PC-9 (cell line): ENCODE data around the gene ADGRL3.

Source experiments
- EZH2 ChIP-seq: fragments of 200-600 bp; sonication (generic); IDR thresholded peaks from 2 replicates; pipeline ENCODE4 v1.8.0; 2017; ENCODE audit warnings: antibody characterized with exemption, low read depth
- TF ChIP-seq, protein P1 (sequence below): fragments of 200-600 bp; sonication (generic); conservative IDR thresholded peaks from 2 replicates; pipeline ENCODE4 v1.6.1; 2017; ENCODE audit warnings: mixed run types, antibody characterized with exemption, mild to moderate bottlenecking, moderate library complexity

DNA sequence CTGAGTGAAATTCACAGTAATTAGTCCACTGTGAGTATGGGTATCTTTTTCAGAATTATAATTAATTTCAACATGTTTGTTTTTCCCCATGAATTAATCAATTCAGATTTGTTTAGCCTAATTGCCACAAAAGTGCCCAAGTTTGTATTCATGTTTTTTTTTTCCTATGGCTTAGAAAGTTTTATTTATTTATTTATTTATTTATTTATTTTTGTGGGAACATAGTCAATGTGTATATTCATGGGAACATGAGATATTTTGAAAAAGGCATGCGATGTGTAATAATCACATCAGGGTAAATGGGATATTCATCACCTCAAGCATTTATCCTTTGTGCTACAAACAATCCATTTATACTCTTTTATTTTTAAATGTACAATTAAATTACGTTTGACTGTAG is 475.3 kb downstream of the ADGRL3 start:
- TF ChIP-seq, protein P1, sequence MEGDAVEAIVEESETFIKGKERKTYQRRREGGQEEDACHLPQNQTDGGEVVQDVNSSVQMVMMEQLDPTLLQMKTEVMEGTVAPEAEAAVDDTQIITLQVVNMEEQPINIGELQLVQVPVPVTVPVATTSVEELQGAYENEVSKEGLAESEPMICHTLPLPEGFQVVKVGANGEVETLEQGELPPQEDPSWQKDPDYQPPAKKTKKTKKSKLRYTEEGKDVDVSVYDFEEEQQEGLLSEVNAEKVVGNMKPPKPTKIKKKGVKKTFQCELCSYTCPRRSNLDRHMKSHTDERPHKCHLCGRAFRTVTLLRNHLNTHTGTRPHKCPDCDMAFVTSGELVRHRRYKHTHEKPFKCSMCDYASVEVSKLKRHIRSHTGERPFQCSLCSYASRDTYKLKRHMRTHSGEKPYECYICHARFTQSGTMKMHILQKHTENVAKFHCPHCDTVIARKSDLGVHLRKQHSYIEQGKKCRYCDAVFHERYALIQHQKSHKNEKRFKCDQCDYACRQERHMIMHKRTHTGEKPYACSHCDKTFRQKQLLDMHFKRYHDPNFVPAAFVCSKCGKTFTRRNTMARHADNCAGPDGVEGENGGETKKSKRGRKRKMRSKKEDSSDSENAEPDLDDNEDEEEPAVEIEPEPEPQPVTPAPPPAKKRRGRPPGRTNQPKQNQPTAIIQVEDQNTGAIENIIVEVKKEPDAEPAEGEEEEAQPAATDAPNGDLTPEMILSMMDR: no peak
- TF ChIP-seq EZH2: no peak
